Liver (tissue), 3 donors: Measurements from ENCODE around the gene FMN2.

Experiments
- ATF3 ChIP-seq: IDR thresholded peaks from 2 replicates; pipeline ENCODE4 v1.6.1; 2016; ENCODE audit warnings: antibody characterized with exemption
- CTCF ChIP-seq: fragments of 150-350 bp; IDR thresholded peaks from 2 replicates; pipeline ENCODE4 v1.5.1; 2017; ENCODE audit warnings: improper control_type of control experiment, low read depth, low read length; ENCODE audit not compliant: missing input control
- EGR1 ChIP-seq, 2 donors: IDR thresholded peaks; 2 replicates each; pipeline ENCODE4 v1.6.1; 2016 to 2018; ENCODE audit warnings: antibody characterized with exemption in 2 of 2, low read depth in 2 of 2
- GABPA ChIP-seq, 2 donors: IDR thresholded peaks in 1 of 2; conservative IDR thresholded peaks in 1 of 2; 2 replicates each; pipeline ENCODE4 v1.6.1; 2016; ENCODE audit warnings: antibody characterized with exemption in 2 of 2, mild to moderate bottlenecking in 1 of 2, moderate library complexity in 1 of 2
- JUND ChIP-seq, 2 donors: IDR thresholded peaks; 2 replicates each; pipeline ENCODE4 v1.6.1; 2016; ENCODE audit warnings: antibody characterized with exemption in 2 of 2
- MAX ChIP-seq: IDR thresholded peaks from 2 replicates; pipeline ENCODE4 v1.6.1; 2016; ENCODE audit warnings: antibody characterized with exemption
- NR2F2 ChIP-seq: IDR thresholded peaks from 2 replicates; pipeline ENCODE4 v1.6.1; 2016; ENCODE audit warnings: antibody characterized with exemption
- RAD21 ChIP-seq, 2 donors: IDR thresholded peaks; 2 replicates each; pipeline ENCODE4 v1.6.1; 2016; ENCODE audit warnings: antibody characterized with exemption in 2 of 2, mild to moderate bottlenecking in 2 of 2
- REST ChIP-seq: IDR thresholded peaks from 2 replicates; pipeline ENCODE4 v1.6.1; 2016; ENCODE audit warnings: antibody characterized with exemption, mild to moderate bottlenecking
- RXRA ChIP-seq, 2 donors: IDR thresholded peaks; 2 replicates each; pipeline ENCODE4 v1.6.1; 2017 to 2018; ENCODE audit warnings: antibody characterized with exemption in 2 of 2, mild to moderate bottlenecking in 1 of 2
- TAF1 ChIP-seq: conservative IDR thresholded peaks from 2 replicates; pipeline ENCODE4 v1.6.1; 2016; ENCODE audit warnings: antibody characterized with exemption, mild to moderate bottlenecking
- YY1 ChIP-seq: IDR thresholded peaks from 2 replicates; pipeline ENCODE4 v1.6.1; 2016; ENCODE audit warnings: antibody characterized with exemption, mild to moderate bottlenecking
- ZBTB33 ChIP-seq: IDR thresholded peaks from 2 replicates; pipeline ENCODE4 v1.6.1; 2016; ENCODE audit warnings: antibody characterized with exemption
- donor health status: healthy.
- donor health status: healthy.

DNA sequence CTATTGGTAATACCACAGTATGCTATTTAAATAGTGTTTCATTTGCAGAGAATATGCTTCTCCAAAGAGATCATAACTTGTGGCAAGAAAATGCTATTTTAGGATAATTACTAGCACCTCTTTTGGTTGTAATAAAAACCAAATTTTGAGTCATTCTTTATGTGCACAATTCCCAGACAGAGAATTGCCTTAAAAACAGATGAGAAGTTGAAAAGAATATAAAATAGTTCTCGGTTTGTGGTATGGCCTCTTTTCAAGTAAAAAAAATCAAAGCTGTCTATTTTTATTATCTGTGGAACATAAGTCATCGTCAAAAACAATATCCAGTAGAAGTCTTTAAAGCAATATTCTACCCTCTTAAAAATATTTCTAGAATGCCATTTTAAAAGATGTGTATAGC is 334.4 kb downstream of the FMN2 start:
- TF ChIP-seq CTCF (no peak), MAX (no peak), JUND (IDR thresholded peaks at IDR 0.05) (no peak), EGR1 (IDR thresholded peaks at IDR 0.05; ENCODE audit: low read depth in 2 of 2) (no peak), YY1 (no peak), ZBTB33 (no peak), ATF3 (no peak), GABPA (IDR thresholded peaks at IDR 0.05 in 1 of 2, conservative IDR thresholded peaks at IDR 0.05 in 1 of 2) (no peak), TAF1 (no peak), RAD21 (IDR thresholded peaks at IDR 0.05) (no peak), REST (no peak), NR2F2 (no peak), RXRA (IDR thresholded peaks at IDR 0.05) (no peak)
